NCI-H2107 treated with DMSO at 0.1 percent for 48 hours (cell line): Measurements from ENCODE around the gene SLC44A5.
"Not testable (repeated sequence)": the region's sequence is repeated elsewhere in the genome, so short reads cannot be mapped to it uniquely, and the experiment has no call there.

Experiments used
- DNase-seq: peaks from one replicate; lab custom pipeline; 2025; ENCODE audit not compliant: unreplicated experiment; lab: John Stamatoyannopoulos, UW

The SLC44A5 gene

DNA sequence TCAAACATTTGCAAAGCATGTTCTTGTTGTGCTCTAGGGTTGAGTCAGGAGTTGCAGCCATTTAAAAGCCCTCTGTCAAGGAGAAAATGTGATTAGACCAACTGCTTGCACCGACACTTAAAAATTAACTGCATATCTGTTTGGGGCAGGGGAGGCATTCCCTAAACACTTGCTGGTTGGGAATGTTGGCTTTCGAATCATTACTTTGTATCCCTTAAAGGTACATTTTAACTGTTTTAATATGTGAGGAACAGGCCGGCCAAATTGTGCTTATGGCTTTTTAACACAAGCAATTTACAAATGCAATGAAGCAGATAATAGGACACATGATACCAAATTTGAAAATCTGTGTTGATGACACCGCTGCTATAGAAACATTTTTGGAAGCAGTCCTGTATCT lies 317.6 kb downstream of the SLC44A5 start:
- DNase-seq, result no peak

GRCh38 chr1:75292013-75292412 lies 318.9 kb downstream of the SLC44A5 start:
- DNase-seq, result no peak

DNA sequence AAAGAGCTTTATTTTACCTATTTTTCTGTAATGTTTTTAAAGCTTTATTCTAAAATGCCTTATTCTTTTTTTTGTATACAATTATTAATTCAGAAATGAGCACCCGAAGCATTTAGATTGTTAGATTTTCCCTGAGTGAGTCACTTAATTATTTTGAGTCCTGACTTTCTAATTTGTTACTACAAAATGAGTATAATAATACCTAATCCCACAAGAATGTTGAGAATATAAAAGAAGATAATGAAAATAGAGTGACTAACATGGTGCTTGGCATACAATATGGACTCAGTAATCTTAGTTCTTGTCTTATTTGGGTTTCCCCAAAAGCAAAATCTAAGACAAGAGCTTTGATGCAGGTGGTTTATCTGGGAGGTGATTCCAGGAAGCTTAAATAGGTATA lies 334.5 kb downstream of the SLC44A5 start:
- no peak for DNase-seq

- DNase-seq, result no peak
Observed at GRCh38 chr1:75275631-75276030, 335.3 kb downstream of the SLC44A5 start.

DNA sequence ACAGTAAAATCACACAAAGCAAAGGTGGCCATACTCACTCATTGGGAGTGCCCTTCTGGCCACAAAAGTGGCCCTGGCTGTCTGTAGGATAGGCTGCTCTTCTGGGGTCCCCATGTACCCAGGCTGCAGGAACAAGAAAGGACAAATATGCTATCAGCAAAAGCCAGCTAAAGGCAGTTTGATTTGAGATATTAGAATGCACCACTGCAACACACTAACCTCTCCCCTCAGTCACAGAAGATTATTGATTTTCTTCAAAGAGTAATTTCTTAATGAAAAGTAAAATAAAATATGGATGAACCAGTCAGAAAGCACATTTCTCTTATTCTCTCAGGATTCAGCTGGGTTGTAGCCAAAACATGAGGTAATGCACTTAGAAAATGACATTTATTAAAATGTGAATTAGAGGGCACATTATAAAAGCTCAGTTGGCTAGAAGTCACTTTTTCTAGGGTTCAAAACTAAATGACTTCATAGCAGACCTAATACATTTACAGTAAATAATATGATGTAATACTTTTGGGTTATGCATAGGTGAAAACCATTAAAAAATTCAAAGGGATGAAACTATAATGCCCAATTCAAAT lies 335.9 kb downstream of the SLC44A5 start:
- DNase-seq, result no peak

DNA sequence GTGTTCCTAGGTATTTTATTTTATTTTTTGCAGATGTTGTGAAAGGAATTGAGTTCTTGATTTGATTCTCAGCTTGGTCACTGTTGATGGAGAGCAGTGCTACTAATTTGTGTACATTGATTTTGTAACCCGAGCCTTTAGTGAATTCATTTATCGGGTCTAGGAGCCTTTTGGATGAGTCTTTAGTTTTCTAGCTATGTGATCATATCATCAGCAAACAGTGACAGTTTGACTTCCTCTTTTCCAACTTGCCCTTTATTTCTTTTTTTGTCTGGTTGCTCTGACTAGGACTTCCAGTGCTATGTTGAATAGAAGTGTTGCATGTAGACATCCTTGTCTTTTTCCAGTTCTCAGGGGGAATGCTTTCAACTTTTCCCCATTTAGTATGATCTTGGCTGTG lies 337.8 kb downstream of the SLC44A5 start:
- DNase-seq, result no peak

GRCh38 chr1:75265792-75266191 lies 345.1 kb downstream of the SLC44A5 start:
- no peak for DNase-seq

DNA sequence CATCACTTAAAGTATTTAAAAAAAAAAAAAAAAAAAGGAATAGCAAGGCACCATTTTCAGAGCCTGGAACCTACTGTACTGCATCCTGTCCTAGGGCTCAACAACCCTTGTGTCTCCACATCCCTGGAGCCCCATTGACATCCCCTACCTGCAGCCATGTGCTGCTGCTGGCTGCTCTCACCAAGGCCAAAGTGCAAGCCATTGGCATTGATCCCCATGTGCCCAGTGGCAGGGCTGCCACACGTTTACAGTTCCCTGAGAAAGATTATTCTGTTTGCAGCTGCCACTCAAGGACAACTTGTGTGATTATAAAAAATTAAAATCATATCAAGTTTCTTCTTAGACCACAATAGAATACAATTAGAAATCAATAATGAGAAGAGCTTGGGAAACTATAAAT lies 346.8 kb downstream of the SLC44A5 start:
- no peak for DNase-seq

- DNase-seq, result not testable (repeated sequence)
Observed at GRCh38 chr1:75263616-75264015, 347.3 kb downstream of the SLC44A5 start.

- DNase-seq, result not testable (repeated sequence)
Observed at GRCh38 chr1:75261946-75262345, 349.0 kb downstream of the SLC44A5 start.

DNA sequence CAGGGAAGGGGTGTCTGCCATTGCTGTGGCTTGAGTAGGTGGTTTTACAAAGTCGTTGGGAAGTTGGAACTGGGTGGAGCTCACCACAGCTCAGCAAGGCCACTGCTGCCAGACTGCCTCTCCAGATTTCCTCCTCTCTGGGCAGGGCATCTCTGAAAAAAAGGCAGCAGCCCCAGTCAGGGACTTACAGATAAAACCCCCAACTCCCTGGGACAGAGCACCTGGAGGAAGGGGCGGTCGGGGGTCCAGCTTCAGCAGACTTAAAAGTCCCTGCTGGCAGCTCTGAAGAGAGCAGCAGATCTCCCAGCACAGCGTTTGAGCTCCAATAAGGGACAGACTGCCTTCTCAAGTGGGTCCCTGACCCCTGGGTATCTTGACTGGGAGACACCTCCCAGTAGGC lies 352.6 kb downstream of the SLC44A5 start:
- no peak for DNase-seq

DNA sequence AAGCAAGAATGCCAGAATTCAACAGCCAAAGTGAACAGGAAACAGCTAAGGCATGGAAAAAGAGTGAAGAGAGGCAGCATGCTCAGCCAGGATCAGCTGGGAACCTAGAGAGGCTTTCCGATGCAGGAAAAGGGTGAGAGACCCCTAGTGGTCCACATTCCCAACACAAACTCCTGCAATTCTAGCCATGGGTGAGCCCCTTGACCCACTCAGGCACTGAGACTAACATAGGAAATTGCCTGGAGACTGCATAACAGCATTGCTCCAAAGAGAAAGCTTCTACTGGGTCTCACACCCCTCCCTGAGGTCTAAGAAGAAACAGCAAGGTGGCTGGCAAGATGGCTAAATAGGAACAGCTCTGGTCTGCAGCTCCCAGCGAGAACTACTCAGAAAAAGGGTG lies 353.5 kb downstream of the SLC44A5 start:
- DNase-seq, result no peak

GRCh38 chr1:75250114-75250513 lies 360.8 kb downstream of the SLC44A5 start:
- DNase-seq, result not testable (repeated sequence)

DNA sequence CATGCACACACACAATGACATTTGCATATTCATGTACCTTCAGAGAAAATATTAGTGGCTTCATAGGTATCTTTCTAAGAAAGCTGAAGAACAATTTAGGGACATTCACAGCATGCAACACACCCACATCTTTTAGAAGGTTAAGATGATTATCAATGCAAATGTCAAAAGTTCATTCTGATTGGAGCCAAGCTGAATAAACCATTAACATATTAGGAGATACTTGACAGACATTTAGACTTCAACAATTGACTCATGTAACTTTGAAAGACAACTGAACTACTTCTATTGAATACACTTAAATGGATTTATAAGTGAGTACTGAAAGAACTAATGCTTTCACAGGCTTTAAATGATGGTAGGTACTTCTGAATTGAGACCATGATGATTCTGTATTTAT lies 365.7 kb downstream of the SLC44A5 start:
- no peak for DNase-seq

- no peak for DNase-seq
Observed at GRCh38 chr1:75243124-75243523, 367.8 kb downstream of the SLC44A5 start.

GRCh38 chr1:75237316-75237715 lies 373.6 kb downstream of the SLC44A5 start:
- no peak for DNase-seq

GRCh38 chr1:75234562-75234961 lies 376.4 kb downstream of the SLC44A5 start:
- no peak for DNase-seq

GRCh38 chr1:75233302-75233929 lies 377.5 kb downstream of the SLC44A5 start:
- peak; percentile 35 for DNase-seq

DNA sequence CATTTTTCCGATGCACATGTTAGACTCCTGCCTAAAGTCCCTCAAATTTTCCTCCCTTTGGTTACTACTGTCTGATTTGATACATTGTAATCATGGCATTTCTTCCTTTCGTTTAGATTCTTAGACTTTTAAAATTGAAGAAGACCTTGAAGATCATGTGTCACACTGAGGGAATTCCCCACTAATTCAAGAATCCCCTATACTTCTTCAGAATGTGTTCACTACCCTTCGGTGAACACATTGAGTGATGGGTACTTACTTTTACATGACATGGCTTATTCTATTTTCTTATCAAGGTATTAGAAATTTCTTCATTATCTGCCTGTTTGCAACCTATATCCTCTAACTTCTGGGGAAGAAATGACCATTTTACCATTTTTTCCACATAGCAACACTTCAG lies 390.8 kb downstream of the SLC44A5 start:
- DNase-seq, result no peak

GRCh38 chr1:75214017-75214416 lies 396.9 kb downstream of the SLC44A5 start:
- no peak for DNase-seq

GRCh38 chr1:75211648-75212047 lies 399.3 kb downstream of the SLC44A5 start:
- no peak for DNase-seq

- DNase-seq, result no peak
Observed at GRCh38 chr1:75208862-75209261, 402.1 kb downstream of the SLC44A5 start.
